ENCODE results near the gene C10orf105.

GRCh38 chr10:71753091-71753959, 33.7 kb upstream of the C10orf105 start:
- TF ChIP-seq CTCF (conservative IDR thresholded peaks at IDR 0.05; ENCODE audit: low read depth, low read length) (no peak), EZH2 (IDR thresholded peaks at IDR 0.05; ENCODE audit: low read length, unreplicated experiment) (no peak), EZH2phosphoT487 (IDR thresholded peaks at IDR 0.05; ENCODE audit: borderline replicate concordance, low read length) (no peak)

All from PC-3 (cell line).